Gastrocnemius medialis (tissue), 4 donors: ENCODE measurements around the gene FYTTD1.
A peak's percentile ranks its signal among the peaks of the same experiment; 100 is the strongest.

Source experiments
- POLR2A ChIP-seq, 2 donors: fragments of 450-650 bp; IDR thresholded peaks; one replicate each; pipeline ENCODE4 v1.6.1; 2017; ENCODE audit warnings: antibody characterized with exemption in 2 of 2, mild to moderate bottlenecking in 2 of 2, moderate library complexity in 2 of 2
- TF ChIP-seq, protein P1 (sequence below), 5 experiments: fragments of 450-650 bp in 3 of 5; fragments of 200-600 bp in 2 of 5; sonication (generic) in 2 of 5; IDR thresholded peaks in 4 of 5; conservative IDR thresholded peaks in 1 of 5; 1 replicate in 4 of 5; 2 replicates in 1 of 5; pipeline ENCODE4 v1.5.1; 2016 to 2019; ENCODE audit warnings: antibody characterized with exemption in 5 of 5, mild to moderate bottlenecking in 3 of 5, moderate library complexity in 3 of 5

- TF ChIP-seq, protein P1, sequence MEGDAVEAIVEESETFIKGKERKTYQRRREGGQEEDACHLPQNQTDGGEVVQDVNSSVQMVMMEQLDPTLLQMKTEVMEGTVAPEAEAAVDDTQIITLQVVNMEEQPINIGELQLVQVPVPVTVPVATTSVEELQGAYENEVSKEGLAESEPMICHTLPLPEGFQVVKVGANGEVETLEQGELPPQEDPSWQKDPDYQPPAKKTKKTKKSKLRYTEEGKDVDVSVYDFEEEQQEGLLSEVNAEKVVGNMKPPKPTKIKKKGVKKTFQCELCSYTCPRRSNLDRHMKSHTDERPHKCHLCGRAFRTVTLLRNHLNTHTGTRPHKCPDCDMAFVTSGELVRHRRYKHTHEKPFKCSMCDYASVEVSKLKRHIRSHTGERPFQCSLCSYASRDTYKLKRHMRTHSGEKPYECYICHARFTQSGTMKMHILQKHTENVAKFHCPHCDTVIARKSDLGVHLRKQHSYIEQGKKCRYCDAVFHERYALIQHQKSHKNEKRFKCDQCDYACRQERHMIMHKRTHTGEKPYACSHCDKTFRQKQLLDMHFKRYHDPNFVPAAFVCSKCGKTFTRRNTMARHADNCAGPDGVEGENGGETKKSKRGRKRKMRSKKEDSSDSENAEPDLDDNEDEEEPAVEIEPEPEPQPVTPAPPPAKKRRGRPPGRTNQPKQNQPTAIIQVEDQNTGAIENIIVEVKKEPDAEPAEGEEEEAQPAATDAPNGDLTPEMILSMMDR (IDR thresholded peaks at IDR 0.05 in 4 of 5, conservative IDR thresholded peaks at IDR 0.05 in 1 of 5) = no peak
- TF ChIP-seq POLR2A (IDR thresholded peaks at IDR 0.05) = peak; percentile 73 to 84
Observed at GRCh38 chr3:197750858-197751737, 1.4 kb downstream of the FYTTD1 start.
